Sigmoid colon (tissue), 3 donors: ENCODE measurements around the gene MS4A4A.

ENCODE experiments used
- CTCF ChIP-seq, 4 experiments: fragments of 450-650 bp in 3 of 4; fragments of 200-600 bp in 1 of 4; IDR thresholded peaks; one replicate each; pipeline ENCODE4 v1.5.1; 2016 to 2019; ENCODE audit warnings: antibody characterized with exemption in 4 of 4, mild to moderate bottlenecking in 3 of 4, moderate library complexity in 2 of 4
- POLR2A ChIP-seq, 2 donors: fragments of 450-650 bp; IDR thresholded peaks; one replicate each; pipeline ENCODE4 v1.6.1; 2016; ENCODE audit warnings: antibody characterized with exemption in 2 of 2, mild to moderate bottlenecking in 2 of 2, moderate library complexity in 2 of 2

- no peak for TF ChIP-seq CTCF (IDR thresholded peaks at IDR 0.05)
- no peak for TF ChIP-seq POLR2A (IDR thresholded peaks at IDR 0.05)
Observed at GRCh38 chr11:60281485-60281884, 1.0 kb downstream of the MS4A4A start.
